ENCODE results near the gene EGR4.

Gene EGR4

DNA sequence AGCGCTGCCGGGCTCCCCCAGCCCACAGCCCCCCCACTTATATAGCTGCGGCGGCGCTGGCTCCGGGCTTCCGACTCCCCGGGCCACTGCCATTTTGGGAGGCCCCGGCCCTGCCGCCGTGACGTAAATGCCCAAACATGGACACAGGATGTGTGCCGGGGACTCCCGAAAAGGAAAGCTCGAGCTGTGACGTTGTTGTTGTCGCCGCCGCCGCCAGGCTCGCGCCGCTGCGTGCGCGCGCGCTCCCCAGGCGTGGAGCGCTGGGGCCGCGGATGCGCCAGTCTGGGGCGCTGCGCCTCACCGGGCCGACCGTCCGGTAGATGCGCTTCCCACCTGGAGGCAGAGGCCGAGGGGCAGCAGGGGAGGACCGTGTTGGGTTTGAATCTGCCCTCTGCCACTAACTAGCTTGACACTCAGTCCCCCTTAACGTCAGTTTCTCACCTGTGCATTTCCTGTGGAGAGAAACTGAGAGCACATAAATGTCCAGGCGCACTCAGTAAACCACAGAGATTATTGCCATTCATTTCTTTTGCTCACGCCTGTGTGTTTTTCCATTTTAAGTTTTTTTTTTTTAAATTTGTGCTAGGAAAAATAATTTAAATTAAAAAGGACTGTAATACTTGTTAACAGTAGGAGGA, at the start of gene EGR4:
TSS of gene EGR4 (minus strand) at position 15 of the 638 bp plus-strand sequence. CDS start 231 bp downstream, outside the sequence.
- peak; percentile 60 for DNase-seq

DNA sequence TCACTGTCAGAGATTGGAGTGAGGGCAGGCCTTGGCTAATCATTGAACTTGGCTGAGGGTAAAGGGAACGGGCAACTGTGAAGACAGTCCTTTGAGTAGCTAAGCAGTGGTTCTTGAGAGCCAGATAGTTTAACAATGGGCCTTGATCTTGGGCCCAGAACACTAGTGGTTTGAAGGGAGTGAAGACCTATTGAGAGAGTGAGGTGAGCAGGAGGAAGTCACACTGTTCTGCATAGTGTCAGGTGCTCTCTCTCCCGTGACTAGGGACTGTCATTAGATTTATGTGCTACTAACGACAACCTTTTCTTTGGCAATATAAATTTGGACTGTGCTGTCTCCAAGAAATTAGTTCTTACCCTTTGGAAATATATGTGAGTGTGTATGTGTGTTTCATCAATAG, 47.7 kb upstream of the EGR4 start:
- DNase-seq = no peak

DNA sequence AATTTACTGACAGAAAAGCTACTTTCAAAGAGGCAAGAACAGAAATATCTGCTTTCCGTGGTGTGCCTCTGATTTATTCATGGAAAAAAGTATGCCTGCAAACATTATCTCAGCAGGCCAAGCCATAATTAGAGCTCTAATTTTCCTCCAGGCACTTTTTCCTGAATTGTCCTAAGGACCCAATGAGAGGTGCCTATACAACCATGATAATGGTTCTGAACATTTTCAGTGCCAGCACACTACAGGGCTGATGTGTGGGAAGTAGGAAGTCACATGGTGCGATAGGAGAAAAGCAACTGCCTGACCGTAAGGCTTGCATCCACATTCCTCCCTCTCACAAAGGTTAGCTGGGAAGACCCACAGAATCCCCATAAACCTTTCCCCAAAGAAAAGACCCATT, 45.9 kb upstream of the EGR4 start:
- no peak for DNase-seq

DNA sequence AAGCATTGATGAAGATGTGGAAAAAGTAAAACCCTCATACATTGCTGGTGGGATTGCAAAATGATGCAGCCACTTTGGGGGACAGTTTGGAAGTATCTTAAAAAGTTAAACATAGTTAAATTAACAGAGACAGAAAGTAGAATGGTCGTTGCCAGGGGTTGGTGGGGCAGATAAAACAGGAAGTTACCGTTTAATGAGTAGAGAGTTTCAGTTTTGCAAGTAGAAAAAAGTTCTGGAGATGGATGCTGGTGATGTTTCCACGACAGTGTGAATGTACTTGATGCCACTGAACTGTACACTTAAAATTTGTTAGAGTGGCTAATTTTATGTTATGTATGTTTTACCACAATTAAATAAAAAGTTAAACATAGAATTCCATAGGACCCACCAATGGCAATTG, 44.5 kb upstream of the EGR4 start:
- DNase-seq = no peak

DNA sequence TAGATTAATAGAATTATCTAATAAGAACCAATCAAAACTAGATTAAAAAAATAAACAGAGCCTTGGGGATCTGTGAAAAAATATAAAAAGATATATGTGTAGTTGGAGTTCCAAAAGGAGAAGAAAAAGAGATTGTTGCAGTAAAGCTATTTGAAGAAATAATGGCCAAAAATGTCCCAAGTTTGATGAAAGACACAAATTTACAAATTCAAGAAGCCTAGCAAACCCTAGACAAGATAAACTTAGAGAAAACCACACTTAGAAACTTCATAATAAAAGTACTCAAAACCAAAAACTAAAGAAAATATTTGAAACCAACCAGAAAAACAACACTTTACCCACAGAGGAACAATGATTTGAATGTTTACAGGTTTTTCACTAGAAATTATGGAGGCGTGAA, 41.3 kb upstream of the EGR4 start:
- no peak for DNase-seq

DNA sequence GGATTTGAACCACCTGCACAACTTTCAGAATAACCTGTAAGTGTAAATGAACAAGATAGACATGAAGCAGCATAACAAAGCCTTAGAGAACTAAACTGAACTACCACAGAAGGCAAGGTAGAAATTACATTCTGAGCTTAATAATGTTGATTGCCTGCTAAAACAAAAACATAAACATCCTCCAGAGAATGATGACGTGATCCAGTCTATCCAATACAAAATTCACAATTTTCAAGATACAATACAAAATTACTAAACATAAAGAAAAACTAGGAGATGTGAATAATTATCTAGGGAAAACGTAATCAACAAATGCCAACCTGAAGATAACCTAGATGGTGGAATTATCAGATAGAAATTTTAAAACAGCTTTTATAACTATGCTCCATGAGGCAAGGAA, 40.7 kb upstream of the EGR4 start:
- no peak for DNase-seq

DNA sequence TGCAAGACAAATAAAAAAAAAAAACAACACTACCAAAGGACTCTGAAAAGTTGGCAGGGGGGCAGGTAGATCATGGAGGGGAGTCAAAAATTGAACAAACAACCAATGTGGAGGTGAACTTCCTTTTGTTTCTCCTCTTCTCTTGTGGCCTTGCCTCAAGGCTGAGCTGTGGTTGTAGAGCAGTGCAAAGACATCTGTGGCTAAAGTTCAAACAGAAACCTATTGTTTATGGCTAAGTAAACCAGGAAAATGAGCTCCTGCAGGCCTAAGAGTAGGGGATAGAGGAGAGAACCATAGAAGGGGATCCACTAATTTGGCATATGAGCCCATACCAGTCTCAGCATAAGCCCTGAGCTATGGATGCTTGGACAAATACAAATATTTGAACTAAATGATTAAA, 40.2 kb upstream of the EGR4 start:
- DNase-seq = no peak

DNA sequence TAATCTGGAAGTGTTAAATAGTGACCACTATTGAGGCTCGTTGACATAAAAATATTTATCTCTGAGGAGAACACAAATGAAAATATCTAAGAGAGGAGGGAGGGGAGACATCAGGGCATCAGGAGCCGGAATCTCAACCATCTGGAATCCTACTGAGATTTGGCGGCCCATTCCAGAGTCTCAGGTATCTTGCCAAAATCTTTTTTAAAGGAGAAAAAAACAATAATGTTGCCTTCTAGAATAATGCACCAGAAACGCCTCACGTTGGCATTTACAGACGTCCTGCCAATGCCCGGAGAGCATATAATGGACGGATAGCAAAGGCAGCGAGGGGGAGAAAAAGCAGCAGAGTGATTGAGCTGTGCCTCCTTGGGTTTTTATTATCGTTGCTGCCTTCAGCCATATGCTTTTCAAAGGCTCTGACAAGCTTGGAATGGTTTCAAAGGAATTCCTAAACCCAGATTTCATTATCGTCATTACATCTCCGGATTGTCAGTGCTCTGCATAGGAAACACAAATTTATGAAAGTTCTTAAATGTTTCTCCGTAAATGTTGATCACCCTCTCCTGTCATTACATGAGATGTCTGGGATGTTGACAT, 30.9 kb upstream of the EGR4 start:
- no peak for DNase-seq

DNA sequence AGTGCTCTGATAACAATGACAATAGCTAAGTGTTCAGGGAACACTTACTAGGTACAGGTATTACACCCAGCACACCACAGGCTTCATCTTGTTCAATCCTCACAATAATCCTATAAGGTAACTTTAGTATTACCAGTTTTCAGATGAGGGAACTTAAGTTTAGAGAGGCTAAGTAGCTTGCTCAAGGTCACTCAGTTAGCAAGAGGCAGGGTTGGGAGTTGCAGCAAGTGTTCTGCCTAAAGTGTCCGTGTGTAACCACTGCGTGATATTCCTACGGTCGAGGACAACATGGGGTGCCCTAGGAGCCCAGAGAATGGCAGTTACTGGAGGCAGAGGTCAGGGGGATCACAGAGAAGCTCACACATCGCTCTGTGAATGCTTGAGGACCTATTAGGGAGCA, 30.2 kb upstream of the EGR4 start:
- DNase-seq = no peak

DNA sequence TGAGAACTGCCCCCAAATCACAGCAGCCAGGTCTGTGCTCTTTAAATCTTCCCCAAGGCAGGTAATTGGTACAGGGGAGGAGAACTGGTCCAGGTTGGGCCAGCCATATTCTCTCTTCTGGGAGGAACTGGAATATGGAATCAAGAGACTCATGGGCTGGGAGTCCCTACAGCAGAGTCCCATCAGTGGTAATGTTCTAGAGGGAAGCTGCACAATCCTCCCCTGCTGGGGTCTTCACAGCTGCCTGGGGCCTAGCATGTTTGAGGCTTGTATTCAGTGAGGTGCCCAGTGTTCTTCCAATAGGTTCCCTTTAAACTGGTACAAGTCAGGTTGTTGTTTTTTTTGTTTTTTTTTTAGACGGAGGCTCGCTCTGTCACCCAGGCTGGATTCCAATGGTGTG, 21.1 kb upstream of the EGR4 start:
- no peak for DNase-seq

DNA sequence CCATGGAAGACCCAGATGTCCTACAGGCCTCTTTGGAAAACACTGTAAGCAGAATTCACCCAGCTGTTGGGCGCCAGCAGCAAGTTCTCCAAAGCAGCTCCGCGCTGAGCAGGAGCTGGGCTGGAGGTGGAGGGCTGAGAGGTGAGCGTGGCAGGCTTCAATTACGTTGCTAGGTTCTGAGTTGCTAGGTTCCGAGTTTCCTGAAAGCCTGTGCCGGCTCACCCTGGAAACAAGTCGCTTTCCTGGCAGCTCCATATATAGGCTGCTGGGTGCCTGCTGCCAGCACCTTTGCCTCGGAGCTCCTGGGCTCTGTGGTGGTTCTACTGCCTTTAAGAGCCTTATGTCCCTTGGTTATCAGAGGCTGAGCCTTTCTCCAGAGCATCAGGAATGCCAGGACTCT, 14.4 kb upstream of the EGR4 start:
- DNase-seq = no peak

DNA sequence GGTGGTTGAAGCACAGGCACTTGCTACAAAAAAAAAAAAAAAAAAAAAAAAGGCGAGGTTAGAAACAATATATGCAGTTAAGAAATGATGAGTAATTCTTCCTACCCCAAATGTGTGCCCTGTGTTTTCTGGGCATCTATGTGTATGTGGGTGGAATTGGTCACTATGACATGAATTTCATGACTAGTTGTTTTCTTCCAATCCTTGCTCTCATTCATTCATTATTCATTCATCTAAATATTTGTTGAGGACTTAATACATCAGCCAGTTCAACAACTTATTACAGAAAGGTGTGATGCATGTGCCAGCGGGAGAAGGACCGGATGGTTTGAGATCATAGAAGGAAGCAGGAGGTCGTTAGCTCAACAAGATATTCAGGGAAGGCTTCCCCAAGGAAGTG, 8.3 kb upstream of the EGR4 start:
- no peak for DNase-seq

DNA sequence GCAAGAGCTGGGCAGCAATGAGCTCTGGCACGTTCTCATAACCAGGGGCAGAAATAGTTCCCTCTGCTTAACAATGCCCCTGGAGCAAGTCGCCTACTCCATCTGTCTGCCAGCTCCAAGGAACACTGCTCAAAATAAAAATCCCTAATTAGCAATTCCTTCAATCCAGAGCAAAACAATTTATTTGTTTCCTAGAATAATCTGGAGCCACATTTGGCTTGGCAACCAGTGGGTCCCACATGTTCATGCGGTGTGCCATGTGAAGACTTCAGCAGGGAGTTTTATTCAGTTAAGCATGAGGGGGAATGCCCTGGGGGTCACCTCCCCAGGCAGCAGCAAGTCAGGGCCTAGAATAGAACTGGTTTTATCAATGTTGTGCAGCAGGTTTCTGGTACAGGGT, 7.6 kb upstream of the EGR4 start:
- no peak for DNase-seq

DNA sequence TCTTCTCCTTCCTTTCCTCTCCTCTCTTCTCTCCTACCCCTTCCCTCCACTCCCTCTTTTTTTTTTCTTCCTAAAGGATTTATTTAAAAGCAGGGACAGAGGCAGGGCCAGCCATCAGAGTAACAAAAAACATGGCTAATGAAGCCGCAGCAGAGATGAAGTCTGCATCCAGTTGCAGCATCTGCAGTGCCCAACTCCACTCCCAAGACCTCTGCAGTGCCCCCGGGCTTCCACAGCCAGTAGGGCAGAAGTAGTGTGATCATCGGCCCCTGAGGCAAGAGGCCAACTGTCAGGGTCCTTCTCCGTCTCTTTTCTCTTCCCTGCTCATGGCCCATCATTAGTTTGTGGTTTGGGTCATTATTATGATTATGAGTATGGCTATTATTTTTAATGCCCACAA, 4.2 kb upstream of the EGR4 start:
- no peak for DNase-seq

DNA sequence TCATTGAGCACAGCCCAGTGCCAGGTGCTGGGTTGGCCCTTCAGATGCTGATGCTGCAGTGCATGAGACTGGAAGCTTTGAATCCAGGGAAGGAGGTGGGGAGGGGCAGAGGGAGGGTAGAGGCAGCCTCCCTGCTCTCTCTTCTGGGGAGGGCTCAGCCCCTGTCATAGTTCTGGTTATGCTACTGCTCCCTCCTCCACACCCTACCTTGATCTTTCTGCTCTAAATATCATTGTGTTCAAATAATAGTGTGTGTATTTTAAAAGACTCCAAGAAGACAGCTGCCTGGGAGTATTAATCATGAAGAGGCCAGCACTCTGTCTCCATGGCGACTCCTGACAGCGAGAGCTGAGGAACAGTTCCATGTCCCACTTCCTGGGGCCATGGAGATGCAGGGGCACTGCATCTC, 3.8 kb upstream of the EGR4 start:
- no peak for DNase-seq

DNA sequence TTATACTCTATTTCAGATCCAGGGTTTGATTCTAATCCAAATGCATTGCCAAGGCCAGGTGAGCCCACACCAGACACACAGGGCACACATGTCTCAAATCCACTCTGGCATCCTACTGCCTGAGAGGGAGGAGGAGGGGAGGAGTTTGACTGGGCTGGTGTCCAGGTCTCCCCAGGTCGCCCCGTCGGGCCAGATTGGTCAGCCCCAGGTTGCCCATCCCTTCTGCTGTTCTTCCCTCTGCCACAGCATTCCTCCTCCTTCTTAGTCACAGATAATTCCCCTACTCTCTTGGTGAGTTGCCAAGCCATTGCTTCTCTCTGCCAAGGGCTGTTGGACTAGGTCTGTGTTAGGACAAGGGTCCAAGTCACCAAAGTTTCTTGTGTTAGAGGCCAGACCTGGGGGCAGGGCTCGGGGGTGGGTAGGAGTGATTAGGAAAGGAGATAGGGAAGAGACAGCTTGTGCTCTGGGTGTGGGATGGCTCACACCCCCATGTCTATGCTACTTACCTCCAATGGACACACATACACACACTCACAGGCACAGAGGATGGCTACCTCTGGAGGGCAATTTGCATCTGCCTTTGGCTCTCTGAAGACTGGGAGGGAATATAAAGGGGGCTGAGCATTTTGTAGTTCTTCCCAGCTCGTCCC, 2.5 kb upstream of the EGR4 start:
- no peak for DNase-seq

DNA sequence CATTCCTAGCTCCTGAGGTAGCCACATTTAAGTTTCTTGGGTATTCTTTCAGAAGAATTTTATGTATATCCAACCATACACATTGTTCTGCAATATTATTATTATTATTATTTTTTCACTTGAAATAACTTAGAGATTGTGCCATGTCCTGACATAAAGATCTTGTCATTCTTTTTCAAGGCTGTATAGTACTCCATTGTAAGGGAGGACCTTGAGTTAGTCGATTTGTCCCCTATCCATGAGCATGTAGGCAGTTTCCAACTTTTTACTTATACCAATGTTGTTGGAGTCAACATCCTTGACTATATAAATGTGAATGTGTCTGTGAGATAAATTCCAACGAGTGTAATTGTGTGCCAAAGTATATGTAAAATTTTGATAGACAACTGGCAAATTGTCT, 891 bp upstream of the EGR4 start:
- no peak for DNase-seq

DNA sequence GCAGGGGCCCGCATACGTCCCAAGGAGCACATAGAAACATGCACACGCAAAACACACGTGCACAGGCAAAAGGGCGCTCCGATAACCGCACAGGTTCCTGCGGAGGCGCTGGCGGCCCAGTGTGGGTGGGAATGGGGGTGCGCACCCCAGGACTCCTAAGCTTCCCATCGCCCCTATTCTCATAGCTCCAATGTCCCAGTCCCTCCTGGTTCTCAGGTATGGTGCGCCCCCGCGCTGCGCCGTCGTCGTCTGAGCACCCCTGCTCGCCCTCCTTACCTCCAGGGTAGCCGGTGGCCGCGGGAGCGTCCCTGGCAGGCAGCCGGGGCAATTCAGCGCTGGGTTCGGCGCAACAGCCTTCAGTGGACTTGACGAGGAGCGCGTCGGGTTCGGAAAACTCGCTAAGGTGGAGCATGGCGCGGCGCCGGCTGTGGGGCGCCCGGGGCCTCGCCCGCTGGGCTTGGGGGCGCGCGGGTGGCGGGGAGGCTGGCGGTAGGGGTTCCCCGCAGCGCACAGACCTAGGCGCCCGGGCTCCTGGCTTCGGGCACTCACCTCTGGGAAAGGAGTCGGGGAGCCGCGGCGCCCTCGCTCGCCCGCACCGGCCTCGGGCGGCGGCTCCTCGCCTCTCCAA, 328 bp downstream of the EGR4 start:
- DNase-seq = no peak

DNA sequence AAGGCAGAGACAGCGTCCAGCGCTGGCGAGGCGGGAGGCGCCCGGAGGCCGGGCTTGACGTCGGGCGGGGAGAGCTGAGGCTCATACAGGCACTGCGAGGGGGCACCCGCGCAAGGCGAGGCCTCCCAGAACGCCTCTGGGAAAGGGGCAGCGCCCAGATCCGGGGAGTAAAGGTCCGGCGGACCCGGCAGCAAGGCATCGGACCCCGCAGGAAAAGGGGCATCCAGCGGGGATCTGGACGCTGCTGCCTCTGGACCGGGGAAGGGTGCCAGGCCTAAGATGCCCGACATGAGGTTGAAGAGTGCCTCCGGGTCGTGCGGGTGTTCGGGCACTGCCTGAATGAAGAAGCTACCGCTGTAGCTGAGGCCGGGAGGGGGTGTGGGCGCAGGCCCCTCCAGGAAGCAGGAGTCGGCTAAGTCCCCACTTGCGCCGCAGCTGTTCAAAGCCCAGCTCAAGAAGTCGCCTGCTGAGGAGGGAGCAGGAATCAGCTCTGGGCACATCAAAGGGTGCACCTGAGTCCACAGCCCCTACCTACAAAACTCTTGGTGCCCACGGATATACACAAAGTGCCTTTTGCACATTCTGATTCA, 937 bp downstream of the EGR4 start:
- DNase-seq = no peak

DNA sequence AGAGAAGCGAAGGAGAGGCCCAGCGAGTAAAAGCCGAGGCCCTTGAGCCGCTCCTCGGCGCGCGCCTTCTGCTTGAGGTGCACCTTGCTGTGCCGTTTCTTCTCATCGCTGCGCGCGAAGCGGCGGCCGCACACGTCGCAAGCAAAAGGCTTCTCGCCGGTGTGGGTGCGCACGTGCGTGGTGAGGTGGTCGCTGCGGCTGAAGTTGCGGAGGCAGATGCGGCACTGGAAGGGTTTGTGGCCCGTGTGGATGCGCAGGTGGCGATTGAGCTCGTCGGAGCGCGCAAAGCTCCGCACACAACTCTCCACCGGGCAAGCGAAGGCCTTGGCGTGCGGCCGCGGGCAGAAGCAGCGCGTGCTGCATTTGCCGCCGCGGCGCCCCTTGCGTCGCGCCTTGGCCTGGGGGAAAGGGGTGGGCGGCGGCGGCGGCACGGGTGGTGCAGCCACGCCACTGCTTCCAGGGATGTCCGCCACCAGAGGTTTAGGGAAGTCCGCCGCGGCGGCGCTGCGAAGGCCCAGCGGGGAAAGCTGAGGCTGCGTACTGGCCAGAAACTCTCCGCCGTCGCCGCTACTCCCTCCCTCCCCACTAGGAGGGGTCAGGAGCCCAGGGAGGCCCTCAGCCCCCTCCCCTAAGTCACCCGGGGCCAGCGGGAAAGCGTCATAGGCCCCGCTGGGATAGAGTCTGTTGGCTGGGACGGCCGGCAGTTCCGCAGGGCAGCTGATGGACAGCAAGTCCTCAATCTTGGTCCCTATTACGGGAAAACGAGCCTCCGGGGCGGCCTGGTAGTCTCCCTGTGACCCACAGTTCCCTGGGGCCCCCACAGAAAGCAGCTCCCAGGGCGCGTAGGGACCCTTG, 1.7 kb downstream of the EGR4 start:
- DNase-seq = no peak

DNA sequence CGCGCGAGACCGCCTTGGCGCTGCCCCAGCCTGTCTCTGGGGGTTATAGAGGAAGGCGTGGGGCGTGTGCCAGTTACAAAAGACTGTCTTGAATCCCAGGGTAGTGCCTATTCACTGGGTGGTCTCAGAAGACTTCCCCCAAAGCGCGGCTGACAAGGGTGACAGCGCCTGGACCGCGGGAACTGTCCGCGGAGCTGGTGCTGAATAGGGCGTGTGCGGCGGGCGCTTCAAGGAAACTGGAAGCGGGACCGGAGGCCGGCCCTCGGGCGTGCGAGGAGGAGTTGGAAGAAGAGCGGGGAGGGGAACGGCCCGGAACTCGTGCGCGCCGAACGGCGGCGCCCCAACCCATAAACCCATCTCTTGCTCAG, 2.3 kb downstream of the EGR4 start:
- peak; percentile 64 for DNase-seq

DNA sequence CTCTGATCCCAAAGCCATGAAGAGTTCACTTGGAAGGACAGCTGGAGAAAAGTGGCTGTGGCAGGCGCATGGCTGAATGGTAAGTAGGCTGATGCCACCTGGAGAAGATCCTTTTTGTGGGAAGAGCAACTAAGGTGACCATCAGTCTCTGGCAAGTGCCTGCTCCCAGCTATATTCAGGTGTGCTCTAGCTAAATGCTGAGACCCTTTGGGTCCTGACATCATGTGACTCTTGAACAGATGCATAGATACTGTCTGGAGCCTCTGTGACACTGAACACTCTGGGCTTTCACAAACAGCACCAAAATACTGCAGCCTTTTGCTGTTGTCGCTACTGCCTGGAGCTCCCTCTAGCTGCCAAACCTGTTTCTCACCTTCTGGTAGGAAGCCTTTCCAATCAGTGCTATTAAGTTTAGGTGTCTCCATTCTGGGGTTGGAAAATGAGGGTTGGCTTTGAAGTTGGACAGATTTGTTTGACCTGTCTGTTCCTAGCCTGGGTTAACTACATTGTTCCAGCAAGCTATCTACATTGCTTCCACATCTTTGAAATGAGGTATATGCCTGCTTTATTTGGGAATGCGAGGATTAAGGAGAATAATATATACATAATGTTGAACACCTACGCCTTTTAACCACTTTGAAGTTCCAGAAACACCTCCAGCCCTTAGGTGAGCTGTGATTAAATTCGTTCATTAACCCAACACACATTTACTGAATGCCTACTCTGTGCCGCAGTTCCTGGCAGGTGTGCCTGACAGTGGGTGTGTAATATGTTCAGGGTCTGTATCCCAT, 3.1 kb downstream of the EGR4 start:
- peak; percentile 54 for DNase-seq

All from hematopoietic multipotent progenitor cell treated with erythropoietin and hydrocortisone succinate and interleukin-3 and kit ligand, for 8 days (in vitro differentiated cells).